Stimulated activated CD8-positive, alpha-beta memory T cell treated with anti-CD3 and anti-CD28 coated beads, Interleukin-4, amount 100 ng/mL, for 1 hour (primary cell): ENCODE data around the gene SPDYE2.
"Not testable (repeated sequence)": the region's sequence is repeated elsewhere in the genome, so short reads cannot be mapped to it uniquely, and the experiment has no call there.

Source experiments
- DNase-seq, 2 donors: peaks; one replicate each; pipeline ENCODE4 v3.0.0-alpha.2; 2020; ENCODE audit warnings: low read depth in 2 of 2, low spot score in 1 of 2

Gene SPDYE2

DNA sequence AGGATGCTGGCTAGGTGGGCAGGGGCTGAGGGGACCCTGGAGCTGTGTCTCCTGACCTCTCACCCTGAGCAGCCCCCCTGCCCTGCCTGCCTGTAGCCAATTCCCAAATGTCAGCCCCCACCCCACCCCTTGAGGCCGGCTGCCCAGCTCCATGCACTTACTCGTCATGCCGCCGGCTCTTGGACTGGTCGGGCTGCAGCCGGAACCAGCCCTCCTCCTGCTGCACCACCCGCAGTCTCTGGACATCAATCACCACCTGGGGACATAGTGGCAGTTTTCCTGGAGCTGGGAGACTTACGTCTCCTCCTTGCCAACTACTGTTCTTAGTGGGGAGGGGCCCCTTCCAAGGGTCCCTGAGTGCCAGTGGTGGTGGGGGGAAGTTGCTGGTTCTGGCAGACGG, 48.7 kb downstream of the SPDYE2 start:
- not testable (repeated sequence) for DNase-seq

DNA sequence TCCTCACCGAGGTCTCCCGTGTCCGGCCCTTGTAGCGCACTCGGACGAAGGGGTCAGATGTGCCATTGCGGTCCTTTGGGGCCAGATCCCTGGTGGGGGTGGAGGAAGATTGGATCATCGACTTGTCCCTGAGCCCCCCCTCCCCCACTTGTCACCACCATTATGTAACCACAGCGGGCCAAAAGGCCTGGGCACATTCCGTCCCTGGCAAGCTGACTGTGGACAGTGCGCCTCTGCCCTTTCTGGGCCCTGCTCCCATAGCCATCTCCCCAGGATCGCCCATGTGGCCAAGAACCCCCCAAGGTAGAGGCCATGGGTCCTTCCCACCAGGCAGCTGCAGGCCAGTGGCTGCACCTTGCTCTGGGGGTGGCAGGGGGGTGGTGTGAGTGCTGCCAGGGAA, 51.3 kb downstream of the SPDYE2 start:
- not testable (repeated sequence) for DNase-seq

DNA sequence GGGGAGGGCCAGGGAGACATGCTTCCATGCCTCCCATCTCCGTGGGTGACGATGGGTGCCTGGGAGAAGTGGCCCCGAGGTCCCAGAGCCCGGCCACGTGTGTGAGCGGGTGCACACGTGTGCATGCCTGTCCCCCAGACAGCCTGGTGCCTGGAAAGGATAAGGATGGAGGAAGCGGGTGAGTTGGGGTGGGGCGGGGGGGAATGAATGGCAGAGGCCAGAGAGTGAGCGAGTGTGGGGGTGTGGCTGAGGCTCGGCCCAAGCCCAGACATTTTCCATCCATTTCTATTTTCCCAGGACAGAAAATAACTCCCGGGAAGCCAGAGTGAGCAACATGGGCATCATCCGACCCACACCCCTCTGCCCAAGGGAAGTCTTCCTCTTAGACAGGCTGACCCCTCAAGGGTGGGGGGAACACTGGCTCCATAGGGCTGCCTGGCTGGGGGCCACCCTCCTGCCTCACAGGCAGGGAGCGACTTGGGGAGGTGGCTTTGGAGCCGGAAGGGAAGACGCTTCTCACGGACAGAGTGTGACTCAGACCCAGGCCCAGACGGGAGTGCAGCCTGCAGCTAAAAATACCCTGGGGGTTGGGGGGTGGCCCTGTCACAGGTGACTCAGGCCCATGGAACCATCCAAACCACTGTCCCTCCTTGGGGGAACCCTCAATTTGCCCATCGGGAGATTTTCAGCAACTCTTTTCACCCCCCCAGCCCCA, 53.6 kb downstream of the SPDYE2 start:
- DNase-seq = not testable (repeated sequence)

DNA sequence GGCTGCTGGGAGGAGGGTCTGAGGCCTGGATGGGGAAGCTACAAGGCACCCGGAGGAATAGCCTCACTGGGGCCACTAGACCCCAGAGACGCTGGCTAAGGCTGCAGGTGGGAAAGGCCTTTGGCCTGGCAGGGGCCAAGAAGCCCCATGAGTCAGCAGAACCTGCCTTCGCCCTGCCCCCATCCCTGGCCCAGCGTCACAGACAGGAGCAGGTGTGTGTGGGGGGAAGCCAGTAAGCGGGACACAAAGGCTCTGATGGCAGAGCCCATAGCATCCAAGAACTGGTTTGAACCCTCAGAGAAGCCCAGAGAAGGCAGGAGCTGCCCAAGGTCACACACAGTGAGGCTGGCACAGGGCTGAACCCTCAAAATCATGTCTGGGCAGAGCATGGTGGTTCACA, 55.8 kb downstream of the SPDYE2 start:
- DNase-seq = not testable (repeated sequence)

DNA sequence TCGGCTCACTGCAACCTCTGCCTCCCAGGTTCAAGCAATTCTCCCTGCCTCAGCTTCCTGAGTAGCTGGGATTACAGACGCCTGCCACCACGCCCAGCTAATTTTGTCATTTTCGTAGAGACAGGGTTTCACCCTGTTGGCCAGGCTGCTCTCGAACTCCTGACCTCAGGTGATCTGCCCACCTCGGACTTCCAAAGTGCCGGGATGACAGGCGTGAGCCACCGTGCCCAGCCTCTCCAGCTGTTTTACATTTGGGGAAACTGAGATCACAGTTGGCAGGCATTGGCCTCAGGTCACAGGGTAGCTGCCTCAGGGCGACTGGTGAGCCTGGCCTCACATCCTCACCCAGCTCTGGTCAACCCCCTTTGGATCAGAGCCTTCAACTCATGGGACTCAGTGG, 58.7 kb downstream of the SPDYE2 start:
- not testable (repeated sequence) for DNase-seq

DNA sequence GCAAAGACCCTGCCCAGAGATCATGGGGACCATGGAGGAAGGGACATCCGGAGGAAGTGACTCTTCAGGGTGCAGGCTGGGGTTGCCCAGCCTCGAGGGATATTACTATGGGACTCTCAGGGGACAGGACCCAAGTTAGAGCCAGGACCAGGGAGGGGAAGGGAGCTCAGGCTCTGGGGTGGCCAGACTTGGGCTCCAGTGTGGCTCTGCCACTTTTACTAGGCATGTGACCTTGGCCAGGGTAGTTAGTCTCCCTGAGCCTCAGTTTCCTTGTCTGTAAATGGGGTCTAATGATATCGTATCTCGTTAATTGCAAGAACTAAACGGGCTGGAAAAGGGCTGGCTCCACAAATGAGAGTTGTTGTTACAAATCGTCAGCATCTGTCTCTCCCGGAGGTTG, 59.4 kb downstream of the SPDYE2 start:
- DNase-seq = not testable (repeated sequence)

DNA sequence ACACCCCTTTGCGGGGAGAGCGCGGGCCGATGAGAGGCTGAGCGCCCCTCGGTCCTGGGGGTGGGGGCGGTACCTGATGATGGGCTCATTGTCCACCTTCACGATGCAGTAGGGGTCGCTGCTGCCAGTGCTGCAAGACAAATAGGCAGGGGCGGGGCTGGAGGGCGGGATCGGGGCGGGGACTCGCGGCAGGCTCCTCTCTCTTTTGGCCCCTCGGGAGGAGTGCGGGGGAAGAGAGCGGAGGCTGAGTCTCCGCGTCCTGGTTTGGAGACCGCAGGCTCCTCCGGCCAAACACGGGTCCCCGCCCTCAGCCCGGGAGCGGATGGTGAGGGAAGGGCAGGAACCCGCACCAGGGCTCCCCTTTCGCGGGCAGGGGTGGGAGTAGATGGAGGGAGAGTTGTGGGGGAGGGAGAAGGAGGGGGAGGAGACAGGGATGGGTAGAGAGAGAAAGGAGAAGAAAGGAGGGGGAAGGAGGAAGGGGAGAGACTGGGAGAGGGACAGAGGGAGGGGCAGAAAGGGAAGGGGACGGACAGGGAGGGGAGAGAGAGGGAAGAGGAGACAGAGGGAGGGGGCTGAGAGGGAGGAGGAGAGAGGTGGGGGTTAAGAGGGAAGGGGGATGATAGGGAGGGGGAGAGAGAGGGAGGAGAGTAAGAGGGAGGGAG, 60.1 kb downstream of the SPDYE2 start:
- not testable (repeated sequence) for DNase-seq

DNA sequence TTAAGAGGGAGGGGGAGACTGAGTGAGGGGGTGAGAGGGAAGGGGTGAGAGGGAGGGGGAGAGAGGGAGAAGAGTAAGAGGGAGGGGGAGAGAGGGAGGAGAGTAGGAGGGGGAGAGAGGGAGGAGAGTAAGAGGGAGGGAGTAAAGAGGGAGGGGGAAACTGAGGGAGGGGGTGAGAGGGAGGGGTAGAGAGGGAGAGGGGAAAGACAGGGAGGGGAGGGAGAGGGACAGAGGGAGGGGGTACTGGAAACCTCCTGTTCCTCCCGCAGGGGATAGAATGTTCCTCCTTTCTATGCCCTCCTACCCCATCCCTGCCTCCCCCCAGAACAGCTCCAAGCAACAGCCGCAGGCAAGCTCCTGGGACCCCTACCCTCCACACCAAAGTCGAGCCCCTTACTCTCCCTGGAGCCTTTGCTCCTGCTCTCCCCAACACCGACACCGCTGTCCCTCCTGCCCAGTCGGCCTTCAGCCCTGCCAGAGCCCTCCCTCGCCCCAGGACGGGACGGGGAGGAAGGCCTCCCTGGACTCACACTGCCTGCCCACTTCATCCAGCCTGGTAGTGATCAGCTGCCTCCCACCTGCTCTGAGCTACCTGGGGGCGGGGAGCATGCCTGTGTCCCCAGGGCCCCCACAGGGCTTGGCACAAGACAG, 60.8 kb downstream of the SPDYE2 start:
- not testable (repeated sequence) for DNase-seq
